Hepatocyte (in vitro differentiated cells): Measurements from ENCODE around the gene ABHD15.

ENCODE experiments used
- CTCF ChIP-seq: fragments of 200-600 bp; sonication (generic); IDR thresholded peaks from 2 replicates; pipeline ENCODE4 v1.5.1; 2016; ENCODE audit warnings: antibody characterized with exemption, mild to moderate bottlenecking; ENCODE audit not compliant: poor library complexity
- EZH2 ChIP-seq: fragments of 200-600 bp; sonication (generic); IDR thresholded peaks from 2 replicates; pipeline ENCODE4 v1.6.1; 2016; ENCODE audit warnings: antibody characterized with exemption, mild to moderate bottlenecking, borderline replicate concordance
- EZH2phosphoT487 ChIP-seq: fragments of 200-600 bp; sonication (generic); IDR thresholded peaks from one replicate; pipeline ENCODE4 v1.6.1; 2018; ENCODE audit warnings: antibody characterized with exemption, mild to moderate bottlenecking, low read depth, moderate library complexity; ENCODE audit not compliant: unreplicated experiment, severe bottlenecking

GRCh38 chr17:29578626-29579485 lies 12.0 kb upstream of the ABHD15 start:
- TF ChIP-seq CTCF: no peak
- no peak for TF ChIP-seq EZH2
- TF ChIP-seq EZH2phosphoT487: no peak
